Caco-2 (cell line): Measurements from ENCODE around the gene AGO3. TPM values are rescaled to one million over a fixed set of nuclear protein-coding genes. Genes with fewer than 3 reads are reported as not detected.

Source experiments
- BruUV-seq: library from RNA; stranded (reverse); fragments of 400-500 nt; replicated peaks from 2 replicates; lab custom pipeline; 2021; lab: Mats Ljungman, UMichigan
- CTCF ChIA-PET: fragments of 300-600 bp; sonication (Branson Sonifier 250); formaldehyde crosslinking; loops from one replicate; lab custom pipeline; 2022; ENCODE audit warnings: antibody characterized with exemption; lab: Charles Lee
- POLR2A ChIA-PET: fragments of 300-600 bp; sonication (Branson Sonifier 250); formaldehyde crosslinking; loops from one replicate; lab custom pipeline; 2022; ENCODE audit warnings: antibody characterized with exemption; lab: Charles Lee
- DNase-seq, 2 experiments: peaks; one replicate each; pipeline versions ENCODE4 v3.0.0 to v3.0.0-alpha.2; 2020 to 2022
- H3K27me3 ChIP-seq: replicated peaks from 2 replicates; pipeline ENCODE4 v1.6.0; 2011; ENCODE audit warnings: low read length; ENCODE audit not compliant: control insufficient read depth, insufficient read depth
- H3K36me3 ChIP-seq: 2 replicates; pipeline ENCODE4 v1.5.1; 2011; ENCODE audit warnings: low read length; ENCODE audit not compliant: control insufficient read depth, insufficient read depth
- H3K4me1 ChIP-seq: fragments of 250-450 bp; sonication (Bioruptor Pico); 2 replicates; pipeline ENCODE4 v1.5.1; 2020; ENCODE audit warnings: mild to moderate bottlenecking
- H3K4me3 ChIP-seq: 2 replicates; pipeline ENCODE4 v1.5.1; 2011; ENCODE audit warnings: low read depth, mild to moderate bottlenecking, control low read depth, low read length
- H3K9me3 ChIP-seq: fragments of 250-450 bp; sonication (Bioruptor Pico); 2 replicates; pipeline ENCODE4 v1.5.1; 2020; ENCODE audit warnings: mild to moderate bottlenecking, moderate library complexity
- H3K27ac Mint-ChIP-seq: one replicate; pipeline ENCODE4 v1.8.0; 2022; ENCODE audit warnings: mixed read lengths; ENCODE audit not compliant: unreplicated experiment
- H3K27me3 Mint-ChIP-seq: one replicate; pipeline ENCODE4 v1.8.0; 2022; ENCODE audit warnings: mixed read lengths; ENCODE audit not compliant: insufficient read depth, unreplicated experiment
- H3K36me3 Mint-ChIP-seq: one replicate; pipeline ENCODE4 v1.8.0; 2022; ENCODE audit warnings: mild to moderate bottlenecking, mixed read lengths; ENCODE audit not compliant: insufficient read depth, unreplicated experiment
- H3K4me1 Mint-ChIP-seq: one replicate; pipeline ENCODE4 v1.8.0; 2022; ENCODE audit warnings: low read depth, mixed read lengths; ENCODE audit not compliant: unreplicated experiment
- H3K4me3 Mint-ChIP-seq: one replicate; pipeline ENCODE4 v1.8.0; 2022; ENCODE audit warnings: mild to moderate bottlenecking, moderate library complexity, mixed read lengths; ENCODE audit not compliant: unreplicated experiment
- H3K9me3 Mint-ChIP-seq: one replicate; pipeline ENCODE4 v1.8.0; 2022; ENCODE audit warnings: mixed read lengths; ENCODE audit not compliant: unreplicated experiment
- CTCF ChIP-seq, 2 experiments: fragments of 200-600 bp in 1 of 2; IDR thresholded peaks; 1 replicate in 1 of 2; 2 replicates in 1 of 2; pipeline versions ENCODE4 v1.5.1 to v1.8.0; 2011 to 2022; ENCODE audit warnings: antibody characterized with exemption in 1 of 2, control low read depth in 1 of 2, inconsistent platforms in 1 of 2, low read depth in 1 of 2, low read length in 1 of 2, mild to moderate bottlenecking in 1 of 2, moderate library complexity in 1 of 2; ENCODE audit not compliant: insufficient read depth in 1 of 2, severe bottlenecking in 1 of 2, unreplicated experiment in 1 of 2
- intact Hi-C: fragments of 100-400 bp; cut with micrococcal nuclease; formaldehyde crosslinking; loops from one replicate; pipeline ENCODE4 v1.10.0; 2022; ENCODE audit not compliant: unreplicated experiment
- total RNA-seq: library from RNA; stranded (reverse); gene quantifications from 2 replicates; pipeline ENCODE4 v1.2.3, GENCODE V29; 2022

The AGO3 gene
- total RNA-seq, 1 experiment from 2014 or later: 18.1 TPM

GRCh38 chr1:36024847-36025246, 93.9 kb downstream of the AGO3 start:
- peaks cover 11% of the 10 kb centered on the region for H3K36me3 Mint-ChIP-seq
- no peak overlapping the region for H3K4me3 Mint-ChIP-seq
- intact Hi-C loops: no loop called here
- H3K27me3 Mint-ChIP-seq: no peaks in the 10 kb centered on the region
- no peak for TF ChIP-seq CTCF (IDR thresholded peaks at IDR 0.05; ENCODE audit: insufficient read depth in 1 of 2, low read depth in 1 of 2, low read length in 1 of 2, severe bottlenecking in 1 of 2, unreplicated experiment in 1 of 2)
- no peak overlapping the region for H3K27ac Mint-ChIP-seq
- Histone ChIP-seq H3K36me3 (no peaks in the 10 kb centered on the region), H3K4me1 (no peaks in the 10 kb centered on the region), H3K27me3 (no peaks in the 10 kb centered on the region), H3K4me3 (no peak overlapping the region), H3K9me3 (no peaks in the 10 kb centered on the region)
- no peaks in the 10 kb centered on the region for H3K4me1 Mint-ChIP-seq
- no peak for DNase-seq
- no peaks in the 10 kb centered on the region for H3K9me3 Mint-ChIP-seq
- POLR2A ChIA-PET: no interaction called here
- no TSS peak for BruUV-seq
- CTCF ChIA-PET: no interaction called here

- Mint-ChIP-seq H3K27ac (no peak overlapping the region), H3K27me3 (no peaks in the 10 kb centered on the region), H3K9me3 (no peaks in the 10 kb centered on the region), H3K4me3 (no peak overlapping the region), H3K4me1 (no peaks in the 10 kb centered on the region), H3K36me3 (peaks cover 11% of the 10 kb centered on the region)
- no TSS peak for BruUV-seq
- no peak overlapping the region for H3K4me3 ChIP-seq
- no peak for TF ChIP-seq CTCF (IDR thresholded peaks at IDR 0.05; ENCODE audit: insufficient read depth in 1 of 2, low read depth in 1 of 2, low read length in 1 of 2, severe bottlenecking in 1 of 2, unreplicated experiment in 1 of 2)
- no peaks in the 10 kb centered on the region for H3K9me3 ChIP-seq
- H3K4me1 ChIP-seq: no peaks in the 10 kb centered on the region
- intact Hi-C loops: no loop called here
- ChIA-PET CTCF (no interaction called here), POLR2A (no interaction called here)
- no peaks in the 10 kb centered on the region for H3K36me3 ChIP-seq
- DNase-seq: no peak
- H3K27me3 ChIP-seq: no peaks in the 10 kb centered on the region
Measured at GRCh38 chr1:36027766-36028165, 96.9 kb downstream of the AGO3 start.

GRCh38 chr1:36031441-36031840, 100.5 kb downstream of the AGO3 start:
- H3K4me3 Mint-ChIP-seq: no peak overlapping the region
- Histone ChIP-seq H3K36me3 (no peaks in the 10 kb centered on the region), H3K9me3 (no peaks in the 10 kb centered on the region), H3K27me3 (no peaks in the 10 kb centered on the region), H3K4me1 (no peaks in the 10 kb centered on the region), H3K4me3 (no peak overlapping the region)
- no peak for DNase-seq
- ChIA-PET CTCF (no interaction called here), POLR2A (no interaction called here)
- peaks cover 7% of the 10 kb centered on the region for H3K36me3 Mint-ChIP-seq
- no peaks in the 10 kb centered on the region for H3K9me3 Mint-ChIP-seq
- H3K27me3 Mint-ChIP-seq: no peaks in the 10 kb centered on the region
- H3K4me1 Mint-ChIP-seq: no peaks in the 10 kb centered on the region
- no TSS peak for BruUV-seq
- no peak for TF ChIP-seq CTCF (IDR thresholded peaks at IDR 0.05; ENCODE audit: insufficient read depth in 1 of 2, low read depth in 1 of 2, low read length in 1 of 2, severe bottlenecking in 1 of 2, unreplicated experiment in 1 of 2)
- H3K27ac Mint-ChIP-seq: no peak overlapping the region
- intact Hi-C loops: no loop called here
